WERI-Rb-1 (cell line): Measurements from ENCODE around the gene INSYN1.
"Not testable (repeated sequence)": the region's sequence is repeated elsewhere in the genome, so short reads cannot be mapped to it uniquely, and the experiment has no call there.

Source experiments
- DNase-seq: peaks from one replicate; pipeline ENCODE4 v3.0.0-alpha.2; 2020
- H3K27ac ChIP-seq: fragments of 250-450 bp; sonication (Bioruptor Pico); 2 replicates; pipeline ENCODE4 v1.5.1; 2020; ENCODE audit warnings: mild to moderate bottlenecking, moderate library complexity
- H3K27me3 ChIP-seq: fragments of 250-450 bp; sonication (Bioruptor Pico); 2 replicates; pipeline ENCODE4 v1.5.1; 2021; ENCODE audit warnings: mild to moderate bottlenecking, low read depth, moderate library complexity; ENCODE audit not compliant: insufficient read depth, severe bottlenecking
- H3K36me3 ChIP-seq: fragments of 250-450 bp; sonication (Bioruptor Pico); 2 replicates; pipeline ENCODE4 v1.5.1; 2020; ENCODE audit warnings: mild to moderate bottlenecking, moderate library complexity
- H3K4me3 ChIP-seq: 2 replicates; pipeline ENCODE4 v1.5.1; 2011; ENCODE audit warnings: low read depth, mild to moderate bottlenecking, control low read depth, low read length
- H3K9me3 ChIP-seq: fragments of 250-450 bp; sonication (Bioruptor Pico); 2 replicates; pipeline ENCODE4 v1.5.1; 2021; ENCODE audit warnings: mild to moderate bottlenecking, moderate library complexity; ENCODE audit not compliant: severe bottlenecking
- TF ChIP-seq, protein P1 (sequence below): IDR thresholded peaks from 2 replicates; pipeline ENCODE4 v1.5.1; 2011; ENCODE audit warnings: low read depth, mild to moderate bottlenecking, control low read depth, inconsistent platforms, low read length

The INSYN1 gene

DNA sequence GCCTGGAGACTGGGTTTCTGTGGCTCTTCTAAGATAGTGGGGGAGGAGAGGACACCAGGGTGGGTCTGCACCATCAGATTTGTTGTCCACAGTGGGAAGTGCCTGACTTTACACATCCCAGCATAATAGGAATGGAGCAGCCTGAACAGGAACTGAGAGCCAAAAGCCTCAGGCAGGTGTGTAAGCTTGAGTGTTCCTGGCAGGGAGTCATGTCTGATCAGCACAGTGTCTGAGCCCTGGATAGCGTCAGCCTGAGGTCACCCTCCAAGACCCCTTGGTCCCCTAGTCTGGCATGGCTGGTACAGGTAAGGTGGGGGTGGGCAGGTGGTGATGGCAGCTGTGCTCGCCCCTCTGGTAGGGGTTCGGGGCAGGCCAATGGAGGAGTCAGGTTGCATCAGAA lies 20.2 kb downstream of the INSYN1 start:
- DNase-seq = no peak
- Histone ChIP-seq H3K27me3 (no peaks in the 10 kb centered on the region), H3K4me3 (no peak overlapping the region), H3K36me3 (no peaks in the 10 kb centered on the region), H3K9me3 (no peaks in the 10 kb centered on the region), H3K27ac (no peak overlapping the region)
- TF ChIP-seq, protein P1, sequence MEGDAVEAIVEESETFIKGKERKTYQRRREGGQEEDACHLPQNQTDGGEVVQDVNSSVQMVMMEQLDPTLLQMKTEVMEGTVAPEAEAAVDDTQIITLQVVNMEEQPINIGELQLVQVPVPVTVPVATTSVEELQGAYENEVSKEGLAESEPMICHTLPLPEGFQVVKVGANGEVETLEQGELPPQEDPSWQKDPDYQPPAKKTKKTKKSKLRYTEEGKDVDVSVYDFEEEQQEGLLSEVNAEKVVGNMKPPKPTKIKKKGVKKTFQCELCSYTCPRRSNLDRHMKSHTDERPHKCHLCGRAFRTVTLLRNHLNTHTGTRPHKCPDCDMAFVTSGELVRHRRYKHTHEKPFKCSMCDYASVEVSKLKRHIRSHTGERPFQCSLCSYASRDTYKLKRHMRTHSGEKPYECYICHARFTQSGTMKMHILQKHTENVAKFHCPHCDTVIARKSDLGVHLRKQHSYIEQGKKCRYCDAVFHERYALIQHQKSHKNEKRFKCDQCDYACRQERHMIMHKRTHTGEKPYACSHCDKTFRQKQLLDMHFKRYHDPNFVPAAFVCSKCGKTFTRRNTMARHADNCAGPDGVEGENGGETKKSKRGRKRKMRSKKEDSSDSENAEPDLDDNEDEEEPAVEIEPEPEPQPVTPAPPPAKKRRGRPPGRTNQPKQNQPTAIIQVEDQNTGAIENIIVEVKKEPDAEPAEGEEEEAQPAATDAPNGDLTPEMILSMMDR = no peak

DNA sequence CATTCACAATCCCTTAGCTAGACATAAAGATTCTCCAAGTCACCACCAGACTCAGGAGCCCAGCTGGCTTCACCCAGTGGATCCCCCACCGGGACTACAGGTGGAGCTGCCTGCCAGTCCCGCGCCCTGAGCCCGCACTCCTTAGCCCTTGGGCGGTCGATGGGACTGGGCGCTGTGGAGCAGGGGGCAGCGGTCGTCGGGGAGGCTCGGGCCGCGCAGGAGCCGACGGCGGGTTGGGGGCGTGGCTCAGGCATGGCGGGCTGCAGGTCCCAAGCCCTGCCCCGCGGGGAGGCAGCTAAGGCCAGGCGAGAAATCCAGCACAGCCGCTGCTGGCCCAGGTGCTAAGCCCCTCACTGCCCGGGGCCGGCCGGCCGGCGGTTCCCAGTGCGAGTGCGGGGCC lies 21.1 kb downstream of the INSYN1 start:
- not testable (repeated sequence) for H3K27me3 ChIP-seq, H3K36me3 ChIP-seq, DNase-seq, H3K9me3 ChIP-seq, H3K4me3 ChIP-seq, H3K27ac ChIP-seq

DNA sequence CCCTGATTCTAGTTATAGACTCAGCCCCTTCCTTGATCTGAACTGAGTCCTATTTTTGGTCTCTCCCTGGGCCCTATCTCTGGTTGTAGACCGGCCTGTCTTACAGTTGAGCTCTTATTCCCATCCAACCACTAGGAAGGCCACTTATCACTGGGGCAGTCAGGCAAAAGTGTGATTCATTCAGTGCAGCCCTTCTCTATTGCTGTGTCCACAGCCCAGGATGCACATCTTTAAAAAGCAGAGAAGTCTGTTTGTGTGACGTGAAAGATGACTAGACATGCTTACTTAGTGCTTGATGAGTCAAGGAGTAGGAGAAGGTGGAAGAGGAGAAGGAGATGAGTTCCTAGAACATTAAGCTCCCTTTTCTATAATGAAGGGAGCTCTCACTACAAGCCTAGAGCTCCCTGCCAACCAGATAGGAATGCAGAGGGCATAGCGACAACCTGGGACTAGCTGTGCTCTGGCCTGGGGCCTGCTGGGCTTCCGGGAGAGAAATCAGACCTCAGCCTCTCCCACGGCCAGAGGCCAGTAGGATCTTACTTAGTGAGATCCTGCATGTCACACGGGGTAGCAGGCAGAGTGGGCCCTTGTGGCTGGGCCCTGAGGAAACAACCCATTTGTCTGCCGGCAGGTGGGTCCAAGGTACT lies 25.7 kb downstream of the INSYN1 start:
- TF ChIP-seq, protein P1 = no peak
- no peak for DNase-seq

DNA sequence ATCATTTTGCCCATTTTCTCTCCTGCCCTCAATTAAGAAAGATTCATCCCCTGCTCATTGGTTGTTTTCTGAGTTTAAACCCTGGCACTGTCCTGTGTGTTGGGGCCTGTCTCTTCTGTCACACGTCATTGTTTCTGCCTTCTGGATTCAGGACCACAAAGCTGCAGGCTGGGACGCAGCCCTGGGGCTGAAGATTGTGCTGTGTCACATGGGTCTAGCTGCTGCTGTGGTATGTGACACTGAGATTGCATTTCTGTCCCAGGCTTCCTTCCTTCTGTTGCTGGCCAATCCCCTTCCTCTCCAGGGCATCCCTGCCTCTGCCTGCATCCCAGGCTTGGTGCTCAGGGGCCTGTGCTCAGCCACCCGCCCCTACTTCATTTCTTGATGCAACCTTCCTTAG lies 28.9 kb downstream of the INSYN1 start:
- no peak for DNase-seq
- no peak overlapping the region for H3K27ac ChIP-seq
- TF ChIP-seq, protein P1 = no peak
- no peaks in the 10 kb centered on the region for H3K36me3 ChIP-seq
- H3K4me3 ChIP-seq = no peak overlapping the region
- H3K9me3 ChIP-seq = no peaks in the 10 kb centered on the region
- H3K27me3 ChIP-seq = no peaks in the 10 kb centered on the region

More for the DNA sequence above, 25.7 kb downstream of the INSYN1 start:
- H3K9me3 ChIP-seq = no peaks in the 10 kb centered on the region
- no peak overlapping the region for H3K27ac ChIP-seq
- no peaks in the 10 kb centered on the region for H3K27me3 ChIP-seq
- no peak overlapping the region for H3K4me3 ChIP-seq
- no peaks in the 10 kb centered on the region for H3K36me3 ChIP-seq

DNA sequence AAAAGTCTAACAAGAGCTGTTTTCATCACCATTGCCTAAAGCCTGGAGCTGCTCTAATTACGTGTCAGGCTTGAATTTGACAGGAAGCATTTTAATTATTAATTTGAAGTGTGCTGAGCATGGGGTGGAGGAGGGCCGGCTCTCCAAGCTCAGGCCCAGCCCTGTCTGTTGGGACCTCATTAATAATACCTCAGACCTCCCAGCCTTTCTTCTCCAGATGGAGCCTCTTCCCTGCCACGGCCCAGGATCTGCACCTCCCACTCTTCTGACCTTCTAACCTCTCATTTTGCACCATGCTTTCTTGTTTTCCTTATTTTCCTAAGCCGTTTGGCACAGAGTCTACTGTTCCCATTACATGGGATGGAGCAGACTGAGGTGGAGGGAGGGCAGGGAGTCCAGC lies 30.0 kb downstream of the INSYN1 start:
- Histone ChIP-seq H3K9me3 (no peaks in the 10 kb centered on the region), H3K4me3 (no peak overlapping the region), H3K36me3 (no peaks in the 10 kb centered on the region), H3K27ac (no peak overlapping the region), H3K27me3 (no peaks in the 10 kb centered on the region)
- no peak for DNase-seq
- TF ChIP-seq, protein P1 = no peak

DNA sequence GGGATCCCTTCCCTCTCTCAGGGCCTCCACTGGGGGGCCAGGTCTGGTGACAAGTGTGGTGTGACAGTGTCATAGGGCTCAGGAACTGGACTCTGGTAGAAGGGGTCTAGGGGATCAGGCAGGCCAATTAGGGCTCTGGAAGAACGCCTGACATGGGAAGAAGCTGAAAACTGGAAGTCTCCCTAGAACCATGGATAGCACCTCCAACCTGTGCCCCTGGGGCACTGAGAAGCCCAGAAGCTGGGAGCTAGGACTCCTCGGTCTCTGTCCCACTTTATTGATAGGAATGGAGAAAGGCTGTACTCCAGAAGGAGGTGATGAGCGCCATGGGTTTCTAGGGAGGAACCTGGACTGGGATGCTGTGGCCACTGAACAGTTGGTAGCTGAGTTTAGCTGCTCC lies 30.7 kb downstream of the INSYN1 start:
- no peaks in the 10 kb centered on the region for H3K9me3 ChIP-seq
- no peaks in the 10 kb centered on the region for H3K27me3 ChIP-seq
- H3K4me3 ChIP-seq = no peak overlapping the region
- TF ChIP-seq, protein P1 = no peak
- H3K36me3 ChIP-seq = no peaks in the 10 kb centered on the region
- no peak for DNase-seq
- no peak overlapping the region for H3K27ac ChIP-seq
